Measurements from ENCODE around the gene ARHGAP15.
A peak's percentile ranks its signal among the peaks of the same experiment; 100 is the strongest.

Gene ARHGAP15

GRCh38 chr2:143524559-143525401, 395.6 kb downstream of the ARHGAP15 start:
- TF ChIP-seq CTCF (IDR thresholded peaks at IDR 0.05; ENCODE audit: low read depth, low read length) = no peak
- H3K4me3 ChIP-seq (replicated peaks in 1 of 2; ENCODE audit: low read depth in 2 of 2, low read length in 2 of 2) = no peak overlapping the region
- DNase-seq (ENCODE audit: low read depth in 2 of 2) = peak in 1 of 2 donors; percentile 30

- no peak for TF ChIP-seq CTCF (IDR thresholded peaks at IDR 0.05; ENCODE audit: low read depth, low read length)
- DNase-seq (ENCODE audit: low read depth in 2 of 2) = peak in 1 of 2 donors; percentile 25
- H3K4me3 ChIP-seq (replicated peaks in 1 of 2; ENCODE audit: low read depth in 2 of 2, low read length in 2 of 2) = no peak overlapping the region
Observed at GRCh38 chr2:143525402-143525860, 396.2 kb downstream of the ARHGAP15 start.

- DNase-seq (ENCODE audit: low read depth in 2 of 2) = no peak
- no peak overlapping the region for H3K4me3 ChIP-seq (replicated peaks in 1 of 2; ENCODE audit: low read depth in 2 of 2, low read length in 2 of 2)
- no peak for TF ChIP-seq CTCF (IDR thresholded peaks at IDR 0.05; ENCODE audit: low read depth, low read length)
Observed at GRCh38 chr2:143526498-143526897, 397.3 kb downstream of the ARHGAP15 start.

- no peak for TF ChIP-seq CTCF (IDR thresholded peaks at IDR 0.05; ENCODE audit: low read depth, low read length)
- DNase-seq (ENCODE audit: low read depth in 2 of 2) = no peak
- H3K4me3 ChIP-seq (replicated peaks in 1 of 2; ENCODE audit: low read depth in 2 of 2, low read length in 2 of 2) = no peak overlapping the region
Observed at GRCh38 chr2:143528021-143528420, 398.8 kb downstream of the ARHGAP15 start.

- TF ChIP-seq CTCF (IDR thresholded peaks at IDR 0.05; ENCODE audit: low read depth, low read length) = no peak
- H3K4me3 ChIP-seq (replicated peaks in 1 of 2; ENCODE audit: low read depth in 2 of 2, low read length in 2 of 2) = no peak overlapping the region
- no peak for DNase-seq (ENCODE audit: low read depth in 2 of 2)
Observed at GRCh38 chr2:143529118-143529720, 400.0 kb downstream of the ARHGAP15 start.

- TF ChIP-seq CTCF (IDR thresholded peaks at IDR 0.05; ENCODE audit: low read depth, low read length) = no peak
- peak in 1 of 2 donors; percentile 12 for DNase-seq (ENCODE audit: low read depth in 2 of 2)
- no peak overlapping the region for H3K4me3 ChIP-seq (replicated peaks in 1 of 2; ENCODE audit: low read depth in 2 of 2, low read length in 2 of 2)
Observed at GRCh38 chr2:143530758-143531157, 401.5 kb downstream of the ARHGAP15 start.

Measured in cardiac fibroblast (primary cell).